Ishikawa (cell line): ENCODE results near the gene MRPS6.

Experiments used
- CEBPB ChIP-seq: IDR thresholded peaks from 2 replicates; pipeline ENCODE4 v1.6.1; 2012
- CREB1 ChIP-seq: IDR thresholded peaks from 2 replicates; pipeline ENCODE4 v1.6.1; 2012; ENCODE audit warnings: low read depth
- EGR1 ChIP-seq: IDR thresholded peaks from 2 replicates; pipeline ENCODE4 v1.6.1; 2012
- EP300 ChIP-seq: IDR thresholded peaks from 2 replicates; pipeline ENCODE4 v1.6.1; 2012; ENCODE audit warnings: borderline replicate concordance
- TAF1 ChIP-seq: IDR thresholded peaks from 2 replicates; pipeline ENCODE4 v1.6.1; 2012; ENCODE audit warnings: low read depth, mild to moderate bottlenecking
- YY1 ChIP-seq: IDR thresholded peaks from 2 replicates; pipeline ENCODE4 v1.6.1; 2012; ENCODE audit warnings: low read depth
- TF ChIP-seq, protein P1 (sequence below): IDR thresholded peaks from 2 replicates; pipeline ENCODE4 v1.6.1; 2012
- TF ChIP-seq, protein P2 (sequence below): IDR thresholded peaks from 2 replicates; pipeline ENCODE4 v1.6.1; 2012; ENCODE audit warnings: low read depth, mild to moderate bottlenecking

DNA sequence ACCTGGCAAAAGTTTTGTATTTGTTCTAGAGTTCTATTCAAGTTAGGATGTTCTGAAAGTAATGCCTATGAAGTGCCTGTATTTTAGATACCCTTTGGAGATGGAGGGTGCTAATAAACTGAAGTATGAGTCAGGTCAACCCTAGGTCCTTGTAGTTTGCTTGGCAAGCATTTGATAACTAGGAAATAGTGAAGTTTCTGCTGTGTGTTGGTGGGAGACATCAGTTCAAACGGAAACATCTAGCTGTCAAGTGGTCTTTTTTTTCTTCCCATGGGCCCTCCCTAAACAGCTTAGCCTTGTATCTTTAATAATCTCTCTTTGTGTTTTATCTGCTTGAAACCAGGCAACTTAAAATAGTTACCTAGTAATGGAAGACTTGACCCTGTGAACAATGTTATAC, 4.5 kb downstream of the MRPS6 start:
- TF ChIP-seq TAF1 (no peak), YY1 (no peak), CREB1 (no peak), CEBPB (no peak), EGR1 (no peak), EP300 (no peak)
- TF ChIP-seq, protein P1, sequence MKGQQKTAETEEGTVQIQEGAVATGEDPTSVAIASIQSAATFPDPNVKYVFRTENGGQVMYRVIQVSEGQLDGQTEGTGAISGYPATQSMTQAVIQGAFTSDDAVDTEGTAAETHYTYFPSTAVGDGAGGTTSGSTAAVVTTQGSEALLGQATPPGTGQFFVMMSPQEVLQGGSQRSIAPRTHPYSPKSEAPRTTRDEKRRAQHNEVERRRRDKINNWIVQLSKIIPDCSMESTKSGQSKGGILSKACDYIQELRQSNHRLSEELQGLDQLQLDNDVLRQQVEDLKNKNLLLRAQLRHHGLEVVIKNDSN, result no peak
- TF ChIP-seq, protein P2, sequence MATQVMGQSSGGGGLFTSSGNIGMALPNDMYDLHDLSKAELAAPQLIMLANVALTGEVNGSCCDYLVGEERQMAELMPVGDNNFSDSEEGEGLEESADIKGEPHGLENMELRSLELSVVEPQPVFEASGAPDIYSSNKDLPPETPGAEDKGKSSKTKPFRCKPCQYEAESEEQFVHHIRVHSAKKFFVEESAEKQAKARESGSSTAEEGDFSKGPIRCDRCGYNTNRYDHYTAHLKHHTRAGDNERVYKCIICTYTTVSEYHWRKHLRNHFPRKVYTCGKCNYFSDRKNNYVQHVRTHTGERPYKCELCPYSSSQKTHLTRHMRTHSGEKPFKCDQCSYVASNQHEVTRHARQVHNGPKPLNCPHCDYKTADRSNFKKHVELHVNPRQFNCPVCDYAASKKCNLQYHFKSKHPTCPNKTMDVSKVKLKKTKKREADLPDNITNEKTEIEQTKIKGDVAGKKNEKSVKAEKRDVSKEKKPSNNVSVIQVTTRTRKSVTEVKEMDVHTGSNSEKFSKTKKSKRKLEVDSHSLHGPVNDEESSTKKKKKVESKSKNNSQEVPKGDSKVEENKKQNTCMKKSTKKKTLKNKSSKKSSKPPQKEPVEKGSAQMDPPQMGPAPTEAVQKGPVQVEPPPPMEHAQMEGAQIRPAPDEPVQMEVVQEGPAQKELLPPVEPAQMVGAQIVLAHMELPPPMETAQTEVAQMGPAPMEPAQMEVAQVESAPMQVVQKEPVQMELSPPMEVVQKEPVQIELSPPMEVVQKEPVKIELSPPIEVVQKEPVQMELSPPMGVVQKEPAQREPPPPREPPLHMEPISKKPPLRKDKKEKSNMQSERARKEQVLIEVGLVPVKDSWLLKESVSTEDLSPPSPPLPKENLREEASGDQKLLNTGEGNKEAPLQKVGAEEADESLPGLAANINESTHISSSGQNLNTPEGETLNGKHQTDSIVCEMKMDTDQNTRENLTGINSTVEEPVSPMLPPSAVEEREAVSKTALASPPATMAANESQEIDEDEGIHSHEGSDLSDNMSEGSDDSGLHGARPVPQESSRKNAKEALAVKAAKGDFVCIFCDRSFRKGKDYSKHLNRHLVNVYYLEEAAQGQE, result no peak
